SJCRH30 (cell line): ENCODE data around the gene CABCOCO1. TPM values are rescaled to one million over a fixed set of nuclear protein-coding genes. Genes with fewer than 3 reads are reported as not detected.

Experiments
- DNase-seq, 2 experiments: peaks; one replicate each; pipeline ENCODE4 v3.0.0-alpha.2; 2015 to 2020
- H3K27ac ChIP-seq: fragments of 250-450 bp; sonication (Bioruptor Pico); 2 replicates; pipeline ENCODE4 v1.5.1; 2020; ENCODE audit warnings: mild to moderate bottlenecking, moderate library complexity
- H3K27me3 ChIP-seq: fragments of 250-450 bp; sonication (Bioruptor Pico); 2 replicates; pipeline ENCODE4 v1.5.1; 2020; ENCODE audit warnings: mild to moderate bottlenecking, moderate library complexity
- H3K36me3 ChIP-seq: fragments of 250-450 bp; sonication (Bioruptor Pico); 2 replicates; pipeline ENCODE4 v1.5.1; 2020; ENCODE audit warnings: mild to moderate bottlenecking, moderate library complexity
- H3K4me1 ChIP-seq: fragments of 250-450 bp; sonication (Bioruptor Pico); 2 replicates; pipeline ENCODE4 v1.5.1; 2020; ENCODE audit warnings: mild to moderate bottlenecking, moderate library complexity
- H3K4me3 ChIP-seq: fragments of 250-450 bp; sonication (Bioruptor Pico); 2 replicates; pipeline ENCODE4 v1.5.1; 2020; ENCODE audit warnings: mild to moderate bottlenecking, moderate library complexity
- H3K9me3 ChIP-seq: fragments of 250-450 bp; sonication (Bioruptor Pico); replicated peaks from 2 replicates; pipeline ENCODE4 v1.5.1; 2020; ENCODE audit warnings: mild to moderate bottlenecking, moderate library complexity
- total RNA-seq: library from RNA; depleted of rRNA; stranded (reverse); fragments of >200 nt; shearing (Covaris generic); gene quantifications from 2 replicates; pipeline ENCODE4 v1.2.3, GENCODE V29; 2014; rRNA removed

CABCOCO1 gene
- total RNA-seq, 1 experiment from 2014 or later: not detected

DNA sequence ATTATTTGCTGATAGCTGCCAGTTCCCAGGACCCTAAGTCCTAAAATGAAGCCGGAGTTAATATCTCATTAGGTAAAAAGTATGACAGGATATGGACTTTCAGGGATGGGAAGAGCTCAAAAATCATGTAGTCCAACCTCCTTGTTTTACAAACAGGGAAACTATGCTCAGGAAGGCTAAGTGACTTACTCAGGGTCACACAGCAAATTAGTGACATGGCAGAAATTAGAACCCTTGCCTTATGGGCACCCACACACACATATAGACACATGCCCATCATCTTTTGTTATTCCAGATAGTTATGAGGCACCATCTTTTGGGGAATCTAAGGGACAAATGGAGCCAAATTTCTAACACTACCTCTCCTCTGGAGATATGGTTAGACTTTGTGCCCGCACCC, 147.5 kb downstream of the CABCOCO1 start:
- H3K27me3 ChIP-seq: no peaks in the 10 kb centered on the region
- no peaks in the 10 kb centered on the region for H3K4me1 ChIP-seq
- no peaks in the 10 kb centered on the region for H3K9me3 ChIP-seq
- H3K36me3 ChIP-seq: no peaks in the 10 kb centered on the region
- H3K27ac ChIP-seq: no peak overlapping the region
- no peak overlapping the region for H3K4me3 ChIP-seq
- DNase-seq: no peak

DNA sequence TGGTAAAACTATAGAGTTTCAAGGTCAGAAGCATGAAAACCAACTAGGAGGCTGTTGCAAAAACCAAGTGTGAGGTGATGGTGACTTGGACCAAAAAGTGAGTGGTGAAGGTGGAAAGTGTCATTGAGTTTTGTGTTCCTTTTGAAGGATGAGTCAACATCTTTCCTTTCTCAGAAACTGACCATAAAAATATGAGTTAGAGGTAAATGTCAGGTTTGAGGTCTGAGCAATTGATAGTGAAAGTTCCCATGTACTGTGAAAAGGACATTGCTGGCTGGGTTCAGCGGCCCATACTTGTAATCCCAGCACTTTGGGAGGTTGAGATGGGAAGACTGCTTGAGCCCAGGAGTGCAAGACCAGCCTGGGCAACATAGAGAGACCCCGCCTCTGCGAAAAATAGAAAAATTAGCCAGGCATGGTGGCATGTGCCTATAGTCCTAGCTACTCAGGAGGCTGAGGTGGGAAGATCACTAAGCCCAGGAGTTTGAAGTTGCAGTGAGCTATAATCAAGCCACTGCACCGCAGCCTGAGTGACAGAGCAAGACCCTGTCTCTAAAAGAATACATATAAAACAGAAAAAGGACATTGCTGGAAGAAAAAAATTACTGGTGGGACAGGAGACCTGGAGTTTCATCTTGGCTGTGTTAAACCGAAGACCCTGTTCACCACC, 149.5 kb downstream of the CABCOCO1 start:
- no peak overlapping the region for H3K27ac ChIP-seq
- no peaks in the 10 kb centered on the region for H3K4me1 ChIP-seq
- no peak for DNase-seq
- H3K9me3 ChIP-seq: no peaks in the 10 kb centered on the region
- no peaks in the 10 kb centered on the region for H3K36me3 ChIP-seq
- H3K4me3 ChIP-seq: no peak overlapping the region
- no peaks in the 10 kb centered on the region for H3K27me3 ChIP-seq

DNA sequence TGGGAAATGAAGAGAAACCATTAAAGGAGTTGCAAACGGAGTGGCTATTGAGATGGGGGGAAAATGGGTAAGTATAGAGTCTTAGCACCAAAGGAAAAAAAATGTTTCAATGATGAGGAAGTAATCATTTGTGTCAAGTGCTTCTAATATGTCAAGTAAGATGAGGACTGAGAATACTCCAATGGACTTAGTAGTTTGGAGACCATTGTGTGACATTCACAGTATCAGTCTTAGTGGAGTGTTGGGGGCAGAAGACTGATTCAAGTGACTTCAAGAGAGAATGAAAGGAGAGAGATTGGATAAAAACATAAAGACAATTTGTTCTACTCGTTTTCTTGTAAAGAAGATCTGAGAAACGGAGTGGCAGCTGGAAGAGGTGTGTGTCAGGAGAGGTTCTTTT, 150.2 kb downstream of the CABCOCO1 start:
- no peak overlapping the region for H3K27ac ChIP-seq
- no peak for DNase-seq
- no peaks in the 10 kb centered on the region for H3K36me3 ChIP-seq
- no peak overlapping the region for H3K4me3 ChIP-seq
- H3K27me3 ChIP-seq: no peaks in the 10 kb centered on the region
- no peaks in the 10 kb centered on the region for H3K9me3 ChIP-seq
- no peaks in the 10 kb centered on the region; the same call in 1 of the 2 replicates for H3K4me1 ChIP-seq

DNA sequence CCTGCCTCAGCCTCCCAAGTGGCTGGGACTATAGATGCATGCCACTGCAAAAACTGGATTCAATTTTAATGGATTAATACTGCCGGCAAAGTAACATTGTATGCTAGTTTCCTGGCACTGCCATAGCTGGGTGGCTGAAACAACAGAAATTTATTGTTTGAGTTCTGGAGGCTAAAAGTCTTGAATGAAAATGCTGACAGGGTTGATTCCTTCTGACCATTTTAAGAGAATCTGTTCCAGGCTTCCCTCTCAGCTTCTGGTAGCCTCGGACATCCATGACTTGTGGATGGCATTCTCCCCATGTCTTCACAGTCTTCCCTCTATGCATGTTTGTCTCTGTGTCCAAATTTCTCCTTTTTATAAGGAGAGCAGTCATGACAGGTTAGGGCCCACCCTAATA, 151.4 kb downstream of the CABCOCO1 start:
- no peak for DNase-seq
- peaks cover 5% of the 10 kb centered on the region; the same call in 1 of the 2 replicates for H3K4me1 ChIP-seq
- H3K27ac ChIP-seq: no peak overlapping the region
- H3K27me3 ChIP-seq: no peaks in the 10 kb centered on the region
- H3K9me3 ChIP-seq: no peaks in the 10 kb centered on the region
- H3K4me3 ChIP-seq: no peak overlapping the region
- H3K36me3 ChIP-seq: no peaks in the 10 kb centered on the region

GRCh38 chr10:61815496-61815895, 152.8 kb downstream of the CABCOCO1 start:
- Histone ChIP-seq H3K9me3 (no peaks in the 10 kb centered on the region), H3K36me3 (no peaks in the 10 kb centered on the region), H3K27ac (no peak overlapping the region), H3K4me1 (peaks cover 5% of the 10 kb centered on the region; the same call in 1 of the 2 replicates), H3K27me3 (no peaks in the 10 kb centered on the region), H3K4me3 (no peak overlapping the region)
- DNase-seq: no peak

Other genes starting within 250 kb of the CABCOCO1 start
- gene TMEM26, start 209.5 kb upstream of the CABCOCO1 start, total RNA-seq: not detected in 2 replicates
- gene ARID5B, start 238.8 kb downstream of the CABCOCO1 start, total RNA-seq: 10.3 and 10.5 TPM in 2 replicates